Forelimb muscle (tissue), 1 donor: ENCODE measurements around the gene TNFRSF12A. TPM values are rescaled to one million over a fixed set of nuclear protein-coding genes. Genes with fewer than 3 reads are reported as not detected.

Experiments used
- DNase-seq: peaks from one replicate; pipeline ENCODE4 v3.0.0-alpha.2; 2013; ENCODE audit warnings: low read depth
- polyA plus RNA-seq: library from polyadenylated mRNA; unstranded; fragments of 120-200 nt; gene quantifications from one replicate; pipeline ENCODE4 v1.2.1, GENCODE V29; 2013; ENCODE audit not compliant: insufficient read length

TNFRSF12A gene
- polyA plus RNA-seq, 1 donor = 79.1 TPM

DNA sequence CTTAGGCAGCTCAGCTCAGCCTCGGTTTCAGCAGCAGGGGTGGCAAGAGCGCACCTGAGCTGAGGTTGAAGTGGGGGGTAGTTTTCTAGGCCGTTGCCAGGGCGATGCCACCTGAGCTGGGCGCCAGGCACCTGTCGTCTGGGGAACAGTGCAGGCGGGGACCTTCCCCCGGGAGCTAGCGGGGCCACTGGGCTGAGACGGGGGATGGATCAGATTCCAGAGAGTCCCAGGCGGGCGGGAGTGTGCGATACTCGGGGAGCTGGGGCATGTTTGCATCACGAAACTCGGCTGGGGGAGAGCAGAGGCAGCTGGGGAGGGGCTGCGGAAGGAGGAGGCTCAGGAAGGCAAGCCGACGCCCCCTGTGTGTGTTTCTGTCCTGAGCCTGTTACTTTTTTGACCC is 7.9 kb upstream of the TNFRSF12A start:
- no peak for DNase-seq

DNA sequence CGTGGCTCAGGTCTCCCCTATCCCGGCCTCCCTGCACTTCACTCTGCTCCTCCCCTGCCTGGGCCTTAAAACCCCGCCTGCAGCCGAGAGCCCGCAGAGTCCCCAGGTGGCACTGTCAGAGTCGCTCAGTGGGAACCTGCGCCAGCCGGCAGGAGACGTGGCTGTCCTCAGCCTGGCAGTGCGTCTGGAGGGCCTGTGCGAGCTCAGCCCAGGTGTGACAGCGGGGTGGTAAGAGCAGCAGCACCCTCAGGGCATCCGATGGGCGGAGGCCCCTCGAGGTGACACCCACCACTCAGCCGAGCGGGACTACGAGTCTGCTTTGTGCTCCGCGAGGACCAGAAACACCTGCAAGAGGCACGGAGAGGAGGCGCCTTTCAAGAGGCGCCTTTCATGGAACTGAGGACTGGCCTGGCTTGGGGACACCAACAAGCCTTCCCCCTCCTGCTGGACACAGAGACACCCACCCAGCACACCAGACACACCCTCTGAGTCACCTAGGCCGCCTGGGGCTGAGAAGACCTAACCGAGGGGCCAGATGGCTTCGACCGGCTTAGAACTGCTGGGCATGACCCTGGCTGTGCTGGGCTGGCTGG is 7.2 kb upstream of the TNFRSF12A start, which contains the start of gene CLDN9:
TSS of gene CLDN9 (plus strand) at position 96 of the 593 bp plus-strand sequence. CDS start at position 536, 440 bp downstream.
- DNase-seq = no peak

DNA sequence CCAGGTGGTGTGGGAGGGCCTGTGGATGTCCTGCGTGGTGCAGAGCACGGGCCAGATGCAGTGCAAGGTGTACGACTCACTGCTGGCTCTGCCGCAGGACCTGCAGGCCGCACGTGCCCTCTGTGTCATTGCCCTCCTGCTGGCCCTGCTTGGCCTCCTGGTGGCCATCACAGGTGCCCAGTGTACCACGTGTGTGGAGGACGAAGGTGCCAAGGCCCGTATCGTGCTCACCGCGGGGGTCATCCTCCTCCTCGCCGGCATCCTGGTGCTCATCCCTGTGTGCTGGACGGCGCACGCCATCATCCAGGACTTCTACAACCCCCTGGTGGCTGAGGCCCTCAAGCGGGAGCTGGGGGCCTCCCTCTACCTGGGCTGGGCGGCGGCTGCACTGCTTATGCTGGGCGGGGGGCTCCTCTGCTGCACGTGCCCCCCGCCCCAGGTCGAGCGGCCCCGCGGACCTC is 6.6 kb upstream of the TNFRSF12A start:
- no peak for DNase-seq

DNA sequence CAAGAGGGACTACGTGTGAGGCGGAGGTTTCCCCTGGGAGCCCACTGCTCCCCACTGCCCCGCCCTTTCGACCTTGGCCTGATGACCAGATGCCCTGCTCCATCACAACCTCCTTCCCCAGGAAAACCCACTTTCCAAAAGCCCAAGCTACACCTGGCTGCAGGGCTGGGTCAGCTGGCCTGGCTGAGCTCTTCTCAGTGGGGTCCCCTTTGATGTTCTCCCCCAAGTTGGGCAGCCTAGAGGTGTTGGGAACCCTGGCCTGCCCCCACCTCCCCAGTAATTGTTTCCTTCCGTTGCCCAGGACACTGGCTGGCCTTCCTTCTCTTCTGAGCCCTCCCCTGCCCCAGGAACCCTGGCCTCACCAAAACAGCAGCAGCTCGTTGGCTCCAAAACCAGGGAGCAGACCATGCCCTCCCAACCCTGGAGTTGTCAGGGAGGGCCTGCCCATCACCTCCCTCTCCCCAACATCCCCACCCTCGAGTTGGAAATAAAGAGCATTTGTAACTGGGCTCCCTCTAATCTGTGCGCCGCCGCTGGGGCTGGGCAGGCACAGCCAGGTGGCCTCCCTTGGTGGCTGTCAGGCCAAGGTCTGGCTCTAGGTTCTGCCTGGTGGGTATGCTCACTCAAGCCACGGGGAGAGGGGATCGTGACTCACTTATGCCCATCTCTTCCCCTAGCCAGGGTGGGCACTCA is 6.0 kb upstream of the TNFRSF12A start:
- DNase-seq = no peak

DNA sequence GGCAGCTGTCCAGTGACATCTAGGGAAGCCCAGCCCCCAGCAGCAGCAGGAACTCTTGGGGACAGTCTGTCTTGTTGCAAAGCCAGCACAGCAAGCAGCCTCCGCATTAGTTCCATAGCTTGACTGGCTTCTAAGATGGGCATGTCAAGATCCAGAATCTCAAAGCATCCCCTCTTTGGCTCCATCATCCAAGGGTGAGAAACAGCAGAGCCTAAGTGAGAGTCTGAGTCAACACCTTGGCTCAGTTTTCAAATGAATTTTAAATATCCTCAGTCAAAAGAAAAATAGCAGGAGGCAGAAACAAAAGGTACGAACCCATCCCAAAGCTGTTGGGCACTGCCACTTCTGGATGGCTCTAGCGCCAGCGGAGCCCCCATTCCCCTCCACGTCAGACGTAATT is 5.2 kb upstream of the TNFRSF12A start:
- no peak for DNase-seq

DNA sequence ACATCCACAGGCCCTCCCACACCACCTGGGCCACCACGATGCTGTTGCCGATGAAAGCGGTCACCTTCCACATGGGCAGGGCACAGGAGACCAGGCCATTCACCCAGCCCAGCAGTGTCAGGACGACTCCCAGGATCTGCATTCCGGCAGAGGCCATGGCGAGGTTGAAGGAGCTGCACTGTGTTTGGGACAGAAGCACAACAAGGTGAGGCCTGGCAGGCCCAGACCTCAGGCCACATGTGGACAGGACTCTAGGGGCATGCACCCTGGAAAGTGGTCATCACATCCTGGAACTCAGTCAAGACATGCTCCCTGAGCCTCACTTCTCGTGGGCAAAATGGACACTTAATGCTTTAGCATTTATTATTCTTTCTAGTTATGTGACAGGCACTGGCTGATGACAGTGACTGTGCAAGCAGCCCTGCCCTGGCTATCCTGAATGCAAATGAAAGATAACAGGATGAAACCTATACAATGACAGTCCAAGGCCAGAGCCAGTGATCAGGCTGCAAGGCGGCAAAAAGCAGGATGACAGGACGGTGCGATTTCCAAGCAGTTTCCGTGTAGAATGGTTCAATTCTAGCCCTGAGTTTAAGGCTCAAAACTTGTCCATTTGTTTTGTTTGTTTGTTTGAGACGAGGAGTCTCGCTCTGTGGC is 4.2 kb upstream of the TNFRSF12A start:
- no peak for DNase-seq

DNA sequence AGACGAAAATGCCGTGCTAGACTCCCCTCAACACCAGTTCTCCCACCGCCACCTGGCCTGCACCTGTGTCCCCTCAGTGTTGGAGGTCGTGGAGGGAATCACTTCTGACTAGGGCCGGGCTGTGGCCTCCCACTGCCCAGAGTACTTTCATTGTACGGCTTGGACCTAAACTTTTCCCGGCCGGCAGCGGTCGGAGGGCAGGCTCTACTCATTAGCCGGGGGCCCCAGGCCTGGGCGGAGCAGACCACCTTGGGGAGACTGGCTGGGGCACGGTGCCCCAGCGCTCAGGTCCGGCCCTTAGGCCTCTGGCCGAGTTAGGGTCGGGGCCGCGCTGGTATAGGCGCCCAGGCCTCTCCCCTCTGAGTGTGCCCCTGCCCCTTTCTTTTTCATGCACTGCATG is 2.8 kb upstream of the TNFRSF12A start:
- DNase-seq = no peak

DNA sequence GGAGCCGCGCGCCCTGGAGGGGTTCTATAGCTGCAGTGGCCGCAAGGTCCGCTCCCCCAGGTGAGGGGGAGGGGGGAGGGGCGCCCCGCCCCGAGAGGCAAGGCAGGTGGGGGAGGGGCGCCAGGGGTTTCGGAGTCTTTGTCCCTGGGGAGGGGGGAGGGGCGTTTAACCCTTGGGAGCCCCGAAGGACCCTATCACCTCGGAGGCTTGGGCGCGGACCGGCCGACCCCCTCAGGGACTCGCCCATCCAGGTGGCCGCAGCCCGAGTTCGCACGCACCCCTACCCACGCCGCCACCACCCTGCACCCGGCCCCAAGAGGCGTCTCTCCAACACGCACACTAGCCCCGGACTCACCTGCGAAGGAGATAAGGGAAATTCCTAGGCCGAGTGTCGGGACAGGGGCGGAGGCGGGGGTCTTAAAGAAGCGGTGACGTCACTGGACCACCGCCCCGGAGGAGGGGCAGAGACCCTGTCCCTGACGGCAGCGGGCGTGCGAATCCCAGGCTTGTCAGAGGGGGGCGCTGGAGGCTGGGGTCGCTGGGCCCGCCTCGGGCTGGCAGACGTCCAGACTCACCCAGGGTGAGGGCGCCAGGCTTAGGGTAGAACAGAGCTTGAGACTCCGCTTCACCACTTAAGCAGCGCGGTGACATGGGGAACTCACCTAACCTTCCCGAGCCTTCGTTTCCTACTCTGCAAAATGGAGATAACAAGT is 2.2 kb upstream of the TNFRSF12A start, which contains the start of gene CLDN6:
TSS of gene CLDN6 (minus strand) at position 390 of the 713 bp plus-strand sequence. CDS start 2,162 bp downstream, outside the sequence.
- no peak for DNase-seq

DNA sequence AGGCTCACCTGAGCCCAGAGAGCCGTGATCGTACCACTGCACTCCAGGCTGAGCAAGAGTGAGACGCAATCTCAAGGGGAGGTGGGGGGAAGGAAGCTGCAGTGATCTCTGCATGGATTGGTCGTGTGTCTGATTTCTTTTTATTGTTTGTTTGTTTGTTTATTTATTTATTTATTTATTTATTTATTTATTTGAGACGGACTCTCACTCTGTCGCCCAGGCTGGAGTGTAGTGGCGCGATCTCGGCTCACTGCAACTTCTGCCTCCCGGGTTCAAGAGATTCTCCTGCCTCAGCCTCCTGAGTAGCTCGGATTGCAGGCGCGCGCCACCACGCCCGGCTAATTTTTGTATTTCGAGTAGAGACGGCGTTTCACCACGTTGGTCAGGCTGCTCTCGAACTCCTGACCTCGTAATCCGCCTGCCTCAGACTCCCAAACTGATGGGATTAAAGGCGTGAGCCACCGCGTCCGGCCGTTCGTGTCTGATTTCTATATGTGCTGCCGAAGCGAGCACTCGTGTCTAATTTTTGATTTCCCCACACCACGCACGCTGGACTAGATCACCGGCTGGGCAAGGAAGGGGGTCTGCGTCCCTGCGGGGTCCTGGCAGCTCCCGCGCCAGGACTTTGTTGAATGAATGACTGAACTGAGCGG is 448 bp upstream of the TNFRSF12A start:
- no peak for DNase-seq

DNA sequence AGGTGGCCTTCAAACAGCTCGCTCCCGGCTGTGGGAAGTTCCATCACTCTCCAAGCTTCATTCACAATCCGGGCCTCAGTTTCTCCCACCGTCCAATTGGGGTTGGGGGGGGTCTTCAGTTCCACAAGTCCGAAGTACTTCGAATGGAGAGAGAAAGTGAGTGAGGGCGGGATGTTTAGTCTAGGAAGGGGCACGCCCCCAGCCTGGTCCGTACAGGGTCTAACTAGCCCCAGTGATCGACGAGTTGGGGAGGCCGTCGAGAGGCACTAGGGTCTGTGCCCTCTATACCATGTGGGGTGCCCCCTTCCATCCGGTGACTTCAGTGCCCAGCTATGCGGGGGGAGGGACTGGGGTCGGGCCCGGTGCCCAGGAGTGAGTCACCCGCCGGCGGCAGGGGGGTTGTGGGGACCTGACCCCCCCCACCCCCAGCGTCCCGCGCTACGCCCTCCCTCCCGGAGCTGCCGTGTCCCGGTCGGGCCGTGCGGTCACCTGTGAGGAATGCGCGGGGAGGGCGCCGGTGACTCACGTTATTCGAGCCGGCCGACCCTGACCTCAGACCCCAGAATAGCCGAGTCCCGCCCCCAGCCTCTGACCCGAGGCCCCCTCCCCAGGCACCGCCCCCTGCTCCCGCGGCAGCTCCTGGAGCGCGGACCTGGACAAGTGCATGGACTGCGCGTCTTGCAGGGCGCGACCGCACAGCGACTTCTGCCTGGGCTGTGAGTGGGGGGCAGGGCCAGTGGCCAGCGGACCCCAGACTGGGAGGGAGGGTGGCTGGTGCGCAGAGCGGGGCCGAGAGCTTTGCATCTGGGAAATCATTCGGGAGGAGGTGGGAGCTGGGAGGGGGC is 658 bp downstream of the TNFRSF12A start:
- no peak for DNase-seq

DNA sequence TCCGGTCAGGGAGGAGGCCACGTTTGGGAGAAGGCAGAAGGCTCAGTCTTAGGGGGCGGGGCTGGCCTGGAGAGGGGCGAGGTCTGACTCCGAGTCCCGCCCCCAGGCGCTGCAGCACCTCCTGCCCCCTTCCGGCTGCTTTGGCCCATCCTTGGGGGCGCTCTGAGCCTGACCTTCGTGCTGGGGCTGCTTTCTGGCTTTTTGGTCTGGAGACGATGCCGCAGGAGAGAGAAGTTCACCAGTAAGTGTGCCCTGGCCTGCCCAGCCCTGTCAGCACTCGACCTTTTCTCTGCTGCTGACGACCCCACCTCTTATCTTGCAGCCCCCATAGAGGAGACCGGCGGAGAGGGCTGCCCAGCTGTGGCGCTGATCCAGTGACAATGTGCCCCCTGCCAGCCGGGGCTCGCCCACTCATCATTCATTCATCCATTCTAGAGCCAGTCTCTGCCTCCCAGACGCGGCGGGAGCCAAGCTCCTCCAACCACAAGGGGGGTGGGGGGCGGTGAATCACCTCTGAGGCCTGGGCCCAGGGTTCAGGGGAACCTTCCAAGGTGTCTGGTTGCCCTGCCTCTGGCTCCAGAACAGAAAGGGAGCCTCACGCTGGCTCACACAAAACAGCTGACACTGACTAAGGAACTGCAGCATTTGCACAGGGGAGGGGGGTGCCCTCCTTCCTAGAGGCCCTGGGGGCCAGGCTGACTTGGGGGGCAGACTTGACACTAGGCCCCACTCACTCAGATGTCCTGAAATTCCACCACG is 1.5 kb downstream of the TNFRSF12A start:
- DNase-seq = no peak

DNA sequence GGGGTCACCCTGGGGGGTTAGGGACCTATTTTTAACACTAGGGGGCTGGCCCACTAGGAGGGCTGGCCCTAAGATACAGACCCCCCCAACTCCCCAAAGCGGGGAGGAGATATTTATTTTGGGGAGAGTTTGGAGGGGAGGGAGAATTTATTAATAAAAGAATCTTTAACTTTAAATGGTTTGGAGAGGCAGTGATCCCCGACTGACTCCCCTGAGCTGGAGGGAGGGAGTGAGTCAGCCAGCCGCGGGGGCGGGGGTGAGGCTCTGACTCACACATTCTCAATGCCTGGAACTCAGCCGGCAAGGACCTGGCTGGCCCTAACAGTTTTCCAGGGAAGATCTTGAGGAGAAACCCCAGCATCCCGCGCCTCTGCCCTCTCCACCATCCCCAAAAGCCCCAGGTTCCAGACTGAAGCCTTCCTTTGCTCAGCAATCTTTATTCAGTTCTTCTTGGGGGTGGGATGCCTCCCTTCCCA is 2.1 kb downstream of the TNFRSF12A start:
- peak; percentile 64 for DNase-seq

DNA sequence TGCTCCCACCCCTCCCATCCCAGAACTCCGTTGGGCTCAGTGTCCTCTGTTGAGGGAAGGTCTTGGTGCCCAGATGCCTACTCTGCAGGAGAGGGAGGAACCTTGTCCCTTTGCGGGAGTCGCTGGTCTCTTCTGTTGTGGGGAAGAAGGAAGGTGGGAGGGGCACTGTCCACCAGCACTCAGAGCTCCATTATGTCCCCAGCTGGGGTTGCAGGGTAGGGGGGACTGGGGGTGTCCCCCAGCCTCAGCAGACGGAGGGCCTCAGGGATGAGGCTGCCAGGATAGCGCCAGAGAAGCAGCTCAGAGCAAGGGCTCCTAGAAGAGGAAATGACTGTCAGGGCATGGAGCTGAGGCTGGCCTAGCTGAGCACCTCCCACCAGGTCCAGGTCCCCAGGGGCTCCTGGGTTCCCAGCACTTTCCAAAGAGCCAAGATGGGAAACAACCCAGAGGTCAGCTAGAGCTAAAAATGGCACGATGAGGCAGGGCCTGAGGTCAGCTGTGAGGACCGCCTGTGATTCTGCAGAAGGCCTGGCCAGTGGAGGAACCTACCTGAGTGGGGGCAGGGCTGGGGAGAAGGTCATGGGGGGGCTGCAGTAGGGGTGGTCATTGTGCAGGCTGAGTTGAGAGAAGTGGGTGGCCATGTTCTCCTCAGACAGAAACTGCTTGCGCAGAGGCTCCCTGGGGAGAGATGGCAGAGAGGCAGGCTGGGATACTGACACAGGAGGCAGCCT is 2.7 kb downstream of the TNFRSF12A start:
- DNase-seq = no peak

DNA sequence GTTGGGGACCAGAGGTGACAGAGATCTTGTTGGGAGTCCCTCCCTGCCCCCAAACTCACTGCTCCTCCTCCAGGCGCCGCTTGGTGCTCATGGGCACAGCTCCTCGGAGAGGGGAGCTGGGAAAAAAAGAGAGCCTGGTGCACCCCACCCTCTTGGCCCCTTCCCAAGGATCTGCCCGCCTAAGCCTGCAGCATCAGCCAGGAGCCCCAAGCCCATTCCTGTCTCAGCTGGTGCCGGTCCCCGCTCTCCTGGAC is 3.2 kb downstream of the TNFRSF12A start:
- no peak for DNase-seq

DNA sequence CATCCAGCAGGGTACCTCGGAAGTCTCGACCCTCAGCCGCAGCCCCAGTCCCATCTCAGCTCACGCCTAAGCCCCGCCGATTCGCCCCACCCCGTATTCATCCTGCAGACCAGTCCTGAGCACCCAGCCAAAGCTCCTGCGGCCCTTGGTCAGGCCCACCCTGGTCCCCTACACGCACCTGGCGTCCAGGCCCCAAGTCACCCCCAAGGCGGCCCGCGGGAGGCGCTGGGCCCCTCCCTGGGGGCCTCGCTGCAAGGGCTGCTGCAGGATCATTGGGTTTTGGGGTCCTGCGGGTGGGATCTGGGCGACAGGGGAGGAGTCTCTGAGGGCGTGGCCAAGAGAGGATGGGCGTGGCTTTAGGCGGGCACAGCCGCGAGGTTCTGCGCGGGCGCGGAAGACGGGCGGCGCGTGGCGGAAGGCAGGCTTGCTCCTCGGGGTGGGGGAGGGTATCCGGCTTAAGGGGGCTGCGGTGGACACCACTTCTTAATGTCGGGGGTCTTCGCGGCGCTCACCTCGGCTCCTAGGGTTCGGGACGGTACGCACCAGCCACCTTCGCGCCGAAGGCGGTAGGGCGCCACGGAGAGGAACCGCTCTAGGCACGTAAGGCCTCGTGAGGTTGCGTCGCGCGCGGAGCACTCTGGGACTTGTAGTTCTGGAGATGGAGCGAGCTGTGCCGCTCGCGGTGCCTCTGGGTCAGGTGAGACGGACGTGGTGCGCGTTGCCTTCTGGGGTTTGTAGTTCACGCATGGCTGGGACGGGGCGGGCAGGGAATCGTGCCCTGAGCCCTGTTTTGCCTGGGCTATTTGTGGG is 3.7 kb downstream of the TNFRSF12A start, which contains the start of the genes HCFC1R1 and THOC6:
TSS of gene HCFC1R1 (minus strand) at position 274 of the 810 bp plus-strand sequence. CDS start at position 273, 1 bp downstream.
TSS of gene THOC6 (plus strand) at position 367 of the 810 bp plus-strand sequence. CDS start at position 659, 292 bp downstream.
- peak; percentile 86 for DNase-seq

DNA sequence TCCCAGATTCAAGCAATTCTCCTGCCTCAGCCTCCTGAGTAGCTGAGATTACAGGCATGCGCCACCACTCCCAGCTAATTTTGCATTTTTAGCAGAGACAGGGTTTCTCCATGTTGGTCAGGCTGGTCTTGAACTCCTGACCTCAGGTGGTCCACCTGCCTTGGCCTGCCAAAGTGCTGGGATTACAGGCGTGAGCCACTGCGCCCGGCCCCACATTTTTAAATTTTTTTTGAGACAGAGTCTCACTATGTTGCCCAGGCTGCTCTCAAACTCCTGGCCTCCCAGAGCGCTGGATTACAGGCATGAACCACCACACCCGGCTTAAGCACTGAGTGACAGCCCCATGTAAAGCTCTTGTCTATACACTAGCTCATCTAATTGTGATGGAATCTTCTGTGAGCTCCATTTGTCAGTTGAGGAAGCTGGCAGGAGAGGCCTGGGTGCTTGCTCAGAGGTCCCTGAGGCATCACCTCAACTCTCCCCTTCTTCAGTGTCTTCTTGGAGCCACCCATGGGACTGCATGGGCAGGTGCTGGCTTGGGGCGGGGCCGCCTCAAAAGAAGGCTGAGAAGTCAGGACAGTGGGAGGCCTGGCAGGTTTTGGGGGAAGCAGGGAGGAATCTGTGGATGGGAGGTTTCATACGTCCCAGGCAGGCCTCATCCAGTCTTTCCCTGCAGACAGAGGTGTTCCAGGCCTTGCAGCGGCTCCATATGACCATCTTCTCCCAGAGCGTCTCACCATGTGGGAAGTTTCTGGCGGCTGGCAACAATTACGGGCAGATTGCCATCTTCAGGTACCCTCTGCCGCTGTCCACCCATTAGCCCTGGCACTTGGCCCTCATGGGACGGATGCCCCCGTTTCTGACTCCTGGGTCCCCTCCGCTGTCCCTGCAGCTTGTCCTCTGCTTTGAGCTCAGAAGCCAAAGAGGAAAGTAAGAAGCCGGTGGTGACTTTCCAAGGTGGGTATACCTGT is 5.1 kb downstream of the TNFRSF12A start:
- no peak for DNase-seq

DNA sequence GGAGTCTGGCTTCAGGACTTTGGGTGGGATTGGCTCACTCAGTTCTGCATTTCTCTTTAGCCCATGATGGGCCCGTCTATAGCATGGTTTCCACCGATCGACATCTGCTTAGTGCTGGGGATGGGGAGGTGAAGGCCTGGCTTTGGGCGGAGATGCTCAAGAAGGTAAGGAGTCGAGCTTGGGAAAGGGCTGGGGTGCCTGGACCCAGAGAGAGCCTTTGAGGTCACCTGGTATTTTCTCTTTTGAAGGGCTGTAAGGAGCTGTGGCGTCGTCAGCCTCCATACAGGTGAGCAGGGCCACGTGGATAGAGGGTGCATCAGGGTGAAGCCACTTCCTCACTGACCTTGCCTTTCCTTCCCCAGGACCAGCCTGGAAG is 5.8 kb downstream of the TNFRSF12A start:
- no peak for DNase-seq
